ENCODE results near the gene FMNL3. TPM values are rescaled to one million over a fixed set of nuclear protein-coding genes. Genes with fewer than 3 reads are reported as not detected.

The FMNL3 gene
- total RNA-seq, 1 donor: 24.6 TPM

DNA sequence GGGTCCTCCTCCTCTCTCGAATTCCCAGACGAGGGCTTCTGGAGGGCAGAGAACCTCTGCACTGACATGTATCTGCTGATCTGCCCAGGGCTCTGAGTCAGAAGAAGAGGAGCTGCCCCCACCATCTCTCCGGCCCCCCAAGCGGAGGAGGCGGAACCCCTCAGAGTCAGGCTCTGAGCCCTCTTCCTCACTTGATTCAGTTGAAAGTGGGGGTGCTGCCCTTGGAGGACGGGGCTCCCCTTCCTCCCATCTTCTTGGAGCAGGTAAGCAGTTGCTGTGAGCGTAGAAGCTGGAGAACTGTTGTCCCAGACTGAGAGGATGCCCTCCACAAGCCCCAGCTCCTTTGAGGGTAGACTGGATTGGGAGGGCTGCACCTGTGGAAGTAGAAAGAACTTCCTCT, 64.1 kb downstream of the FMNL3 start:
- Histone ChIP-seq H4K20me1 (ENCODE audit: insufficient read depth, low read length) (no peaks in the 10 kb centered on the region), H3K27ac (ENCODE audit: low read depth, low read length) (no peak overlapping the region), H3K27me3 (ENCODE audit: insufficient read depth, low read length) (no peaks in the 10 kb centered on the region), H3K36me3 (ENCODE audit: insufficient read depth, low read length) (peaks cover 50% of the 10 kb centered on the region), H3K4me2 (ENCODE audit: insufficient read depth, low read length) (no peak overlapping the region), H3K4me3 (ENCODE audit: insufficient read depth, low read length) (no peak overlapping the region), H3K79me2 (ENCODE audit: insufficient read depth, low read length) (no peaks in the 10 kb centered on the region), H3K4me1 (ENCODE audit: insufficient read depth, low read length) (no peaks in the 10 kb centered on the region), H3K9me3 (ENCODE audit: low read depth, low read length) (no peaks in the 10 kb centered on the region), H2AFZ (ENCODE audit: low read length) (no peak overlapping the region)
- TF ChIP-seq, protein P1, sequence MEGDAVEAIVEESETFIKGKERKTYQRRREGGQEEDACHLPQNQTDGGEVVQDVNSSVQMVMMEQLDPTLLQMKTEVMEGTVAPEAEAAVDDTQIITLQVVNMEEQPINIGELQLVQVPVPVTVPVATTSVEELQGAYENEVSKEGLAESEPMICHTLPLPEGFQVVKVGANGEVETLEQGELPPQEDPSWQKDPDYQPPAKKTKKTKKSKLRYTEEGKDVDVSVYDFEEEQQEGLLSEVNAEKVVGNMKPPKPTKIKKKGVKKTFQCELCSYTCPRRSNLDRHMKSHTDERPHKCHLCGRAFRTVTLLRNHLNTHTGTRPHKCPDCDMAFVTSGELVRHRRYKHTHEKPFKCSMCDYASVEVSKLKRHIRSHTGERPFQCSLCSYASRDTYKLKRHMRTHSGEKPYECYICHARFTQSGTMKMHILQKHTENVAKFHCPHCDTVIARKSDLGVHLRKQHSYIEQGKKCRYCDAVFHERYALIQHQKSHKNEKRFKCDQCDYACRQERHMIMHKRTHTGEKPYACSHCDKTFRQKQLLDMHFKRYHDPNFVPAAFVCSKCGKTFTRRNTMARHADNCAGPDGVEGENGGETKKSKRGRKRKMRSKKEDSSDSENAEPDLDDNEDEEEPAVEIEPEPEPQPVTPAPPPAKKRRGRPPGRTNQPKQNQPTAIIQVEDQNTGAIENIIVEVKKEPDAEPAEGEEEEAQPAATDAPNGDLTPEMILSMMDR (IDR thresholded peaks at IDR 0.05; ENCODE audit: extremely low read depth, low read depth, low read length): no peak
- no peak for DNase-seq (ENCODE audit: insufficient read length, low spot score, missing footprints)

DNA sequence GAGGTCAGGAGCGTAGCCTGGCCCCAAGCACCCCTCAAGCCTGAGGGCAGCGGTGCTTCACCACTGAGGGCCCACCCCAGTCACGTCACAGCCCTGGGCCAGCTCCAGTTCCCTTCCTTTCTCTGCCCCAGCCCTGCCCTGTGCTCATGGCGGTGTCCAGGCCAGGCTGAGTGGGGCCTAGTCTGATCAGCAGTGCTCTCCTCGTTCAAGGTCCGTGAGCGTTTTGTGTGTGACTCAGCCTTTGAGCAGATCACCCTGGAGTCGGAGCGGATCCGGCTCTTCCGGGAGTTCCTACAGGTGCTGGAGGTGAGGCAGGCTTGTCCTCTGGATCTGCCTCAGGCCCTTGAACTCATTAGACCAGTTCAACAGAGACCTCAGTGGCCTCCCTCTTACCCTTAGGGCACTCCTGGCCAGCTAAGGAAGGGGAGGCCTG, 64.8 kb downstream of the FMNL3 start:
- no peak overlapping the region for H3K4me2 ChIP-seq (ENCODE audit: insufficient read depth, low read length)
- peaks cover 47% of the 10 kb centered on the region for H3K36me3 ChIP-seq (ENCODE audit: insufficient read depth, low read length)
- TF ChIP-seq, protein P1 (IDR thresholded peaks at IDR 0.05; ENCODE audit: extremely low read depth, low read depth, low read length): no peak
- H3K27me3 ChIP-seq (ENCODE audit: insufficient read depth, low read length): no peaks in the 10 kb centered on the region
- no peak overlapping the region for H3K27ac ChIP-seq (ENCODE audit: low read depth, low read length)
- no peaks in the 10 kb centered on the region for H3K79me2 ChIP-seq (ENCODE audit: insufficient read depth, low read length)
- H4K20me1 ChIP-seq (ENCODE audit: insufficient read depth, low read length): no peaks in the 10 kb centered on the region
- no peak for DNase-seq (ENCODE audit: insufficient read length, low spot score, missing footprints)
- H2AFZ ChIP-seq (ENCODE audit: low read length): no peak overlapping the region
- no peaks in the 10 kb centered on the region for H3K4me1 ChIP-seq (ENCODE audit: insufficient read depth, low read length)
- H3K4me3 ChIP-seq (ENCODE audit: insufficient read depth, low read length): no peak overlapping the region
- H3K9me3 ChIP-seq (ENCODE audit: low read depth, low read length): no peaks in the 10 kb centered on the region

DNA sequence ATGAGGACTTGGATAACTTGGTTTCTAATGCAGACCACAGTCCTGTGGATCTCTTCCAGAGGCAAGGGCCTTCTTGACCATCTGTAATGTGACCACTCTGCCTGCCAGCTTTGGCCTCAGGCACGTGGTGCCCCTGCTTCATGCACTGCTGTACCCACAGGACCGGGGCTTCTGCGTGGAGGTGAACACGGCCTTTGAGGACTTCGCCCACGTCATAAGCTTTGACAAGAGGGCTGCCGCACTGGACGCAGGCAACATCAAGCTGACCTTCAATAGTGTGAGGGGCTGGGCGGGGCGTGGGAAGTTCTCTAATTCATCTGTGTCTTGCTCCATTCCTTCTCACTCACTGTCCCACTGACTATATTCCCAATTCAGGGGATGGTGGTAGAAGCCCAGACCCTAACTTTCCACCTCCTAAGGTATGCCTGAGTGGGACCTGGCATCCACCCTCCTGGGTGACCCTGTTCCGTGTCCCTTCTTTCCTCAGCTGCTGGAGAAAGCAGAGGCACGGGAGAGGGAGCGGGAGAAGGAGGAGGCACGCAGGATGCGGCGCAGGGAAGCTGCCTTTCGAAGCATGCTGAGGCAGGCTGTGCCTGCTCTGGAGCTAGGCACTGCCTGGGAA, 65.3 kb downstream of the FMNL3 start:
- no peak overlapping the region for H2AFZ ChIP-seq (ENCODE audit: low read length)
- DNase-seq (ENCODE audit: insufficient read length, low spot score, missing footprints): no peak
- no peaks in the 10 kb centered on the region for H4K20me1 ChIP-seq (ENCODE audit: insufficient read depth, low read length)
- no peaks in the 10 kb centered on the region for H3K79me2 ChIP-seq (ENCODE audit: insufficient read depth, low read length)
- H3K4me3 ChIP-seq (ENCODE audit: insufficient read depth, low read length): no peak overlapping the region
- no peaks in the 10 kb centered on the region for H3K4me1 ChIP-seq (ENCODE audit: insufficient read depth, low read length)
- no peaks in the 10 kb centered on the region for H3K27me3 ChIP-seq (ENCODE audit: insufficient read depth, low read length)
- H3K9me3 ChIP-seq (ENCODE audit: low read depth, low read length): no peaks in the 10 kb centered on the region
- TF ChIP-seq, protein P1 (IDR thresholded peaks at IDR 0.05; ENCODE audit: extremely low read depth, low read depth, low read length): no peak
- H3K27ac ChIP-seq (ENCODE audit: low read depth, low read length): no peak overlapping the region
- H3K36me3 ChIP-seq (ENCODE audit: insufficient read depth, low read length): peaks cover 46% of the 10 kb centered on the region
- H3K4me2 ChIP-seq (ENCODE audit: insufficient read depth, low read length): no peak overlapping the region

DNA sequence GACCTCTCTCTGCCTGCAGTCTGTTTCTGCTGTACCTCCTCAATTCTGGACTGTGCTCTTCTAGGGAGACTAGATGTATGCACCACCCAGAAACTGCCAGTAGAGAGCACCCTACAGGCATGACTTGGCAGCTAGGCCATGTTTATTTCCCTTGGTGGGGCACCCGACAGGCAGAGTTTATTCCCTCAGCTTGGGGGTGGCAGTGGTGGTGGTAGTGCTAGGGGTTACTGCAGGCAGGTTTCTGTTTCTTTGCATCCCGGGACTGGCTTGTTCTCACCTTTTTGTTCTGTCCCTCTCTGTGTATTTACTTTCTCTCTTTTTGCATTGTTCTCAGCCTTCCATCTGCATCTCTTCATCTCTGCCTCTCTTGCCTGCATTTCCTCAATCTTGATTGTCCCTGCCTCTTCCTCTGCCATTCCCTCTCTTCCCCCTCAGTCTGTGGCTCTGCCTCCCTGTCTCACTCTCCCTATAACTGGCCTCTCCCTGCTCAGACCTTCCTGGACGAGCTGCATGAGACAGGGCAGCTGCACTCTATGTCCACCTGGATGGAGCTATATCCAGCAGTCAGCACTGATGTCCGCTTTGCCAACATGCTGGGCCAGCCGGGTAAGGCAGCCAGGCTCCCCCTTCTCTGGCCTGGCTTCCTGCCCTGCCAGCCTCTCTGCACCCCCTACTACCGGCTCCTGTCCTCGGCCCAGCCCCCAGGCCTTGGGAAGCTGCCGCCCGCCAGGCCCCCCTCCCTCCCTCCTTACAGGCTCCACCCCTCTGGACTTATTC, 70.0 kb downstream of the FMNL3 start:
- no peak overlapping the region for H3K4me2 ChIP-seq (ENCODE audit: insufficient read depth, low read length)
- no peaks in the 10 kb centered on the region for H3K4me1 ChIP-seq (ENCODE audit: insufficient read depth, low read length)
- no peaks in the 10 kb centered on the region for H3K9me3 ChIP-seq (ENCODE audit: low read depth, low read length)
- no peak overlapping the region for H3K4me3 ChIP-seq (ENCODE audit: insufficient read depth, low read length)
- H2AFZ ChIP-seq (ENCODE audit: low read length): no peak overlapping the region
- no peaks in the 10 kb centered on the region for H3K27me3 ChIP-seq (ENCODE audit: insufficient read depth, low read length)
- no peaks in the 10 kb centered on the region for H3K79me2 ChIP-seq (ENCODE audit: insufficient read depth, low read length)
- H3K27ac ChIP-seq (ENCODE audit: low read depth, low read length): no peak overlapping the region
- TF ChIP-seq, protein P1 (IDR thresholded peaks at IDR 0.05; ENCODE audit: extremely low read depth, low read depth, low read length): peak; percentile 84
- H4K20me1 ChIP-seq (ENCODE audit: insufficient read depth, low read length): no peaks in the 10 kb centered on the region
- H3K36me3 ChIP-seq (ENCODE audit: insufficient read depth, low read length): peaks cover 13% of the 10 kb centered on the region
- DNase-seq (ENCODE audit: insufficient read length, low spot score, missing footprints): peak; percentile 97
